H1 (cell line): ENCODE measurements around the gene SLC66A2.

Experiments used
- CEBPB ChIP-seq: IDR thresholded peaks from 2 replicates; pipeline ENCODE4 v1.6.1; 2012; ENCODE audit warnings: low read depth, low read length
- EZH2 ChIP-seq: fragments of 200-600 bp; sonication (generic); IDR thresholded peaks from 2 replicates; pipeline ENCODE4 v1.7.1; 2012; ENCODE audit warnings: low read depth, mild to moderate bottlenecking, moderate library complexity, low read length, inconsistent platforms; ENCODE audit not compliant: severe bottlenecking
- POLR2A ChIP-seq, 2 experiments: IDR thresholded peaks; 1 replicate in 1 of 2; 2 replicates in 1 of 2; pipeline ENCODE4 v1.6.1; 2011; ENCODE audit warnings: low read depth in 2 of 2, low read length in 2 of 2, mild to moderate bottlenecking in 2 of 2; ENCODE audit errors: control extremely low read depth in 1 of 2
- YY1 ChIP-seq: IDR thresholded peaks from 2 replicates; pipeline ENCODE4 v1.6.1; 2011; ENCODE audit warnings: low read depth, mild to moderate bottlenecking, low read length

DNA sequence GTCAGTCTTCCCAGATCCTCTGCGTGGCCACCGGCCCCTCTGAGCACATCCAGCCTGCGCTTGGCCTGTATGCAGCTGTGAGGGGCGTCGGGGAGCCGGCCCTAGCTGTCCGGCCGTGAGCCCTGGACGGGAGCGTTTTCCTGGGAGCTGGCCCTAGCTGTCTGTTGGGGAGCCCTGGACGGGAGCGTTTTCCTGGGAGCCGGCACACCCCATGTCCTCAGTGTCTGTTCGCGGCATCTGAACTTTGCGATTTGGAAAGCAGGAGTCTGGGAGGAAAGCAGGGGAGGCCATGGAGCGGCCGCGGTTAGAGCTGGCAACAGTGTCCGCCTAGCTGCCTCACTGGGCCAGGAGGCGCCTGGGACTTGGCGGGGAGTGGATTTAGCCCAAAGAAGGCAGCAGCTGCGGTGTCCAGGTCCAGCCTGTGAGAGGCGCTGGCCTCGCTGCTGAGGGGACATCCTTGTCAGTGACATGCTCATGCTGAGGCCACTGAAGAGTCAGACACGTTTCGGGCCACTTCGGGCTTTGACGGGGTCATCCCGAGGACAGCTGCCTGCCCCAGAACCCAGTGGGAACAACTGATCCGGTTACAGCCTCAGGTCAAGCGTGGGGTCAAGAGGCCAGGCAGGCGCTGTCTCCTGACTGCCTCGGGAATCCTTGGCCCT is 77.9 kb downstream of the SLC66A2 start:
- TF ChIP-seq CEBPB (no peak), POLR2A (IDR thresholded peaks at IDR 0.05; ENCODE audit: control extremely low read depth in 1 of 2, low read depth in 2 of 2, low read length in 2 of 2) (no peak), YY1 (no peak), EZH2 (no peak)
